ENCODE data around the gene SNX24. TPM values are rescaled to one million over a fixed set of nuclear protein-coding genes. Genes with fewer than 3 reads are reported as not detected.

Gene SNX24
- total and polyA plus RNA-seq, 2 experiments from 2014 or later = 18.0 to 27.5 TPM

GRCh38 chr5:122844910-122845228, 544 bp upstream of the SNX24 start (continued):
- TF ChIP-seq, protein P1, sequence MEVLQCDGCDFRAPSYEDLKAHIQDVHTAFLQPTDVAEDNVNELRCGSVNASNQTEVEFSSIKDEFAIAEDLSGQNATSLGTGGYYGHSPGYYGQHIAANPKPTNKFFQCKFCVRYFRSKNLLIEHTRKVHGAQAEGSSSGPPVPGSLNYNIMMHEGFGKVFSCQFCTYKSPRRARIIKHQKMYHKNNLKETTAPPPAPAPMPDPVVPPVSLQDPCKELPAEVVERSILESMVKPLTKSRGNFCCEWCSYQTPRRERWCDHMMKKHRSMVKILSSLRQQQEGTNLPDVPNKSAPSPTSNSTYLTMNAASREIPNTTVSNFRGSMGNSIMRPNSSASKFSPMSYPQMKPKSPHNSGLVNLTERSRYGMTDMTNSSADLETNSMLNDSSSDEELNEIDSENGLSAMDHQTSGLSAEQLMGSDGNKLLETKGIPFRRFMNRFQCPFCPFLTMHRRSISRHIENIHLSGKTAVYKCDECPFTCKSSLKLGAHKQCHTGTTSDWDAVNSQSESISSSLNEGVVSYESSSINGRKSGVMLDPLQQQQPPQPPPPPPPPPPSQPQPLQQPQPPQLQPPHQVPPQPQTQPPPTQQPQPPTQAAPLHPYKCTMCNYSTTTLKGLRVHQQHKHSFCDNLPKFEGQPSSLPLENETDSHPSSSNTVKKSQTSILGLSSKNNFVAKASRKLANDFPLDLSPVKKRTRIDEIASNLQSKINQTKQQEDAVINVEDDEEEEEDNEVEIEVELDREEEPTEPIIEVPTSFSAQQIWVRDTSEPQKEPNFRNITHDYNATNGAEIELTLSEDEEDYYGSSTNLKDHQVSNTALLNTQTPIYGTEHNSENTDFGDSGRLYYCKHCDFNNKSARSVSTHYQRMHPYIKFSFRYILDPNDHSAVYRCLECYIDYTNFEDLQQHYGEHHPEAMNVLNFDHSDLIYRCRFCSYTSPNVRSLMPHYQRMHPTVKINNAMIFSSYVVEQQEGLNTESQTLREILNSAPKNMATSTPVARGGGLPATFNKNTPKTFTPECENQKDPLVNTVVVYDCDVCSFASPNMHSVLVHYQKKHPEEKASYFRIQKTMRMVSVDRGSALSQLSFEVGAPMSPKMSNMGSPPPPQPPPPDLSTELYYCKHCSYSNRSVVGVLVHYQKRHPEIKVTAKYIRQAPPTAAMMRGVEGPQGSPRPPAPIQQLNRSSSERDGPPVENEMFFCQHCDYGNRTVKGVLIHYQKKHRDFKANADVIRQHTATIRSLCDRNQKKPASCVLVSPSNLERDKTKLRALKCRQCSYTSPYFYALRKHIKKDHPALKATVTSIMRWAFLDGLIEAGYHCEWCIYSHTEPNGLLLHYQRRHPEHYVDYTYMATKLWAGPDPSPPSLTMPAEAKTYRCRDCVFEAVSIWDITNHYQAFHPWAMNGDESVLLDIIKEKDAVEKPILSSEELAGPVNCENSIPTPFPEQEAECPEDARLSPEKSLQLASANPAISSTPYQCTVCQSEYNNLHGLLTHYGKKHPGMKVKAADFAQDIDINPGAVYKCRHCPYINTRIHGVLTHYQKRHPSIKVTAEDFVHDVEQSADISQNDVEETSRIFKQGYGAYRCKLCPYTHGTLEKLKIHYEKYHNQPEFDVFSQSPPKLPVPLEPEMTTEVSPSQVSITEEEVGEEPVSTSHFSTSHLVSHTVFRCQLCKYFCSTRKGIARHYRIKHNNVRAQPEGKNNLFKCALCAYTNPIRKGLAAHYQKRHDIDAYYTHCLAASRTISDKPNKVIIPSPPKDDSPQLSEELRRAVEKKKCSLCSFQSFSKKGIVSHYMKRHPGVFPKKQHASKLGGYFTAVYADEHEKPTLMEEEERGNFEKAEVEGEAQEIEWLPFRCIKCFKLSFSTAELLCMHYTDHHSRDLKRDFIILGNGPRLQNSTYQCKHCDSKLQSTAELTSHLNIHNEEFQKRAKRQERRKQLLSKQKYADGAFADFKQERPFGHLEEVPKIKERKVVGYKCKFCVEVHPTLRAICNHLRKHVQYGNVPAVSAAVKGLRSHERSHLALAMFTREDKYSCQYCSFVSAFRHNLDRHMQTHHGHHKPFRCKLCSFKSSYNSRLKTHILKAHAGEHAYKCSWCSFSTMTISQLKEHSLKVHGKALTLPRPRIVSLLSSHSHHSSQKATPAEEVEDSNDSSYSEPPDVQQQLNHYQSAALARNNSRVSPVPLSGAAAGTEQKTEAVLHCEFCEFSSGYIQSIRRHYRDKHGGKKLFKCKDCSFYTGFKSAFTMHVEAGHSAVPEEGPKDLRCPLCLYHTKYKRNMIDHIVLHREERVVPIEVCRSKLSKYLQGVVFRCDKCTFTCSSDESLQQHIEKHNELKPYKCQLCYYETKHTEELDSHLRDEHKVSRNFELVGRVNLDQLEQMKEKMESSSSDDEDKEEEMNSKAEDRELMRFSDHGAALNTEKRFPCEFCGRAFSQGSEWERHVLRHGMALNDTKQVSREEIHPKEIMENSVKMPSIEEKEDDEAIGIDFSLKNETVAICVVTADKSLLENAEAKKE (CRISPR knock-in tag; IDR thresholded peaks at IDR 0.05) = no peak
- TF ChIP-seq ETS1 (IDR thresholded peaks at IDR 0.05) (no peak), NANOG (IDR thresholded peaks at IDR 0.05; ENCODE audit: borderline replicate concordance) (no peak), ZNF114 (CRISPR knock-in tag; IDR thresholded peaks at IDR 0.05) (no peak), CREB1 (CRISPR knock-in tag; IDR thresholded peaks at IDR 0.05; ENCODE audit: low read depth) (no peak)

DNA sequence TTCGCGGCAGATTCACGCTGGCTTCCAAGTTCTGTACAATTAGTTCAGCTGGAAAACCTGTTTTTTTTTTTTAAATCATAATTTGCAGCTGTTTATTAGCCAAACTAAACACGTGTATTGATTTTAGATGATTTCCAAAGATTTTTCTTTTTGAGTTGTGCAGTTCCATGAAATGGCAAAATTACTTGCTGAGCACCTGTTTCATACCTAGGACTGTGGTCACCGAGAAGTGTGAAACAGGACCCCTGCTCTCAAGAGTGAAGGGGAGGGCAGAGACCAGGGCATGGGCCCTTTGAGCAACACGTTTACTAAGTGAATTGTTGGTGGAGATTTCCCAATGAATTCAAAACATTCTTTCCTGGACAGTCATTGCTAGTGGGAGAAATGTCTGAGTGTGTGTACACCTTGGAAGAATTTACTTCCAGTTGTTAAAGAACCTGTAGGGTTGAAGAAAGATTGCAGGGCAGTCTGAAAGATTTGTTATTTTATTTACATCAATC, 688 bp downstream of the SNX24 start:
- Mint-ChIP-seq H3K4me1 (peaks cover 29% of the 10 kb centered on the region), H3K27ac (no peak overlapping the region), H3K9me3 (no peaks in the 10 kb centered on the region), H3K36me3 (ENCODE audit: low read depth) (no peaks in the 10 kb centered on the region; the same call in 2 of the 3 replicates), H3K4me3 (peak overlapping the region; percentile 78), H3K27me3 (ENCODE audit: insufficient read depth, low read depth, poor library complexity) (peaks cover 24% of the 10 kb centered on the region)
- peaks cover 12% of the 10 kb centered on the region for H3K79me2 ChIP-seq (replicated peaks; ENCODE audit: insufficient read depth)
- no peaks in the 10 kb centered on the region for H3K9me2 ChIP-seq (ENCODE audit: insufficient read depth)
- no peaks in the 10 kb centered on the region for H4K20me1 ChIP-seq (replicated peaks; ENCODE audit: insufficient read depth)
- peak overlapping the region; percentile 21; the same call in 1 of the 2 replicates for H3K27ac ChIP-seq (ENCODE audit: low read depth)
- no peaks in the 10 kb centered on the region for H3K36me3 ChIP-seq (ENCODE audit: insufficient read depth)
- peak overlapping the region; percentile 64 for H3K4me3 ChIP-seq
- H3K4me1 ChIP-seq (ENCODE audit: insufficient read depth) = peaks cover 26% of the 10 kb centered on the region
- H3F3A ChIP-seq (replicated peaks; ENCODE audit: low read depth) = no peaks in the 10 kb centered on the region; the same call in 1 of the 2 replicates
- H3K4me2 ChIP-seq = peak overlapping the region; percentile 82
- H2AFZ ChIP-seq = peak overlapping the region; percentile 80
- DNase-seq (ENCODE audit: low spot score) (peak; percentile 23), ATAC-seq (peak; percentile 12)
- H3K27me3 ChIP-seq (ENCODE audit: insufficient read depth) = peaks cover 21% of the 10 kb centered on the region
- TF ChIP-seq ETS1 (IDR thresholded peaks at IDR 0.05) = no peak
- TF ChIP-seq, protein P2, sequence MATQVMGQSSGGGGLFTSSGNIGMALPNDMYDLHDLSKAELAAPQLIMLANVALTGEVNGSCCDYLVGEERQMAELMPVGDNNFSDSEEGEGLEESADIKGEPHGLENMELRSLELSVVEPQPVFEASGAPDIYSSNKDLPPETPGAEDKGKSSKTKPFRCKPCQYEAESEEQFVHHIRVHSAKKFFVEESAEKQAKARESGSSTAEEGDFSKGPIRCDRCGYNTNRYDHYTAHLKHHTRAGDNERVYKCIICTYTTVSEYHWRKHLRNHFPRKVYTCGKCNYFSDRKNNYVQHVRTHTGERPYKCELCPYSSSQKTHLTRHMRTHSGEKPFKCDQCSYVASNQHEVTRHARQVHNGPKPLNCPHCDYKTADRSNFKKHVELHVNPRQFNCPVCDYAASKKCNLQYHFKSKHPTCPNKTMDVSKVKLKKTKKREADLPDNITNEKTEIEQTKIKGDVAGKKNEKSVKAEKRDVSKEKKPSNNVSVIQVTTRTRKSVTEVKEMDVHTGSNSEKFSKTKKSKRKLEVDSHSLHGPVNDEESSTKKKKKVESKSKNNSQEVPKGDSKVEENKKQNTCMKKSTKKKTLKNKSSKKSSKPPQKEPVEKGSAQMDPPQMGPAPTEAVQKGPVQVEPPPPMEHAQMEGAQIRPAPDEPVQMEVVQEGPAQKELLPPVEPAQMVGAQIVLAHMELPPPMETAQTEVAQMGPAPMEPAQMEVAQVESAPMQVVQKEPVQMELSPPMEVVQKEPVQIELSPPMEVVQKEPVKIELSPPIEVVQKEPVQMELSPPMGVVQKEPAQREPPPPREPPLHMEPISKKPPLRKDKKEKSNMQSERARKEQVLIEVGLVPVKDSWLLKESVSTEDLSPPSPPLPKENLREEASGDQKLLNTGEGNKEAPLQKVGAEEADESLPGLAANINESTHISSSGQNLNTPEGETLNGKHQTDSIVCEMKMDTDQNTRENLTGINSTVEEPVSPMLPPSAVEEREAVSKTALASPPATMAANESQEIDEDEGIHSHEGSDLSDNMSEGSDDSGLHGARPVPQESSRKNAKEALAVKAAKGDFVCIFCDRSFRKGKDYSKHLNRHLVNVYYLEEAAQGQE (IDR thresholded peaks at IDR 0.05; ENCODE audit: unreplicated experiment) = no peak

Data from GM23338 (cell line).